Esophagus muscularis mucosa (tissue), 4 donors: Measurements from ENCODE around the gene CCDC148. TPM values are rescaled to one million over a fixed set of nuclear protein-coding genes. Genes with fewer than 3 reads are reported as not detected.

ENCODE experiments used
- DNase-seq: peaks from one replicate; pipeline ENCODE4 v3.0.0-alpha.2; 2017; ENCODE audit errors: extremely low spot score
- H3K27ac ChIP-seq, 4 donors: fragments of 200-600 bp; sonication (generic); replicated peaks in 1 of 4; 1 replicate in 3 of 4; 2 replicates in 1 of 4; pipeline ENCODE4 v1.5.1; 2016 to 2019; ENCODE audit warnings: mild to moderate bottlenecking in 1 of 4
- H3K27me3 ChIP-seq, 4 donors: fragments of 200-600 bp; sonication (generic); one replicate each; pipeline versions ENCODE4 v1.5.1 to v1.6.0; 2016 to 2019
- H3K36me3 ChIP-seq, 4 donors: fragments of 200-600 bp; sonication (generic); one replicate each; pipeline ENCODE4 v1.5.1; 2016 to 2019
- H3K4me1 ChIP-seq, 4 donors: fragments of 200-600 bp; sonication (generic); one replicate each; pipeline ENCODE4 v1.5.1; 2016 to 2019
- H3K4me3 ChIP-seq, 4 donors: fragments of 200-600 bp; sonication (generic); 1 replicate in 2 of 4; 2 replicates in 2 of 4; pipeline ENCODE4 v1.5.1; 2016 to 2019; ENCODE audit warnings: mild to moderate bottlenecking in 4 of 4, moderate library complexity in 1 of 4
- H3K9me3 ChIP-seq, 4 donors: fragments of 200-600 bp; sonication (generic); 1 replicate in 3 of 4; 2 replicates in 1 of 4; pipeline ENCODE4 v1.5.1; 2016 to 2019
- CTCF ChIP-seq, 3 experiments: fragments of 200-600 bp in 2 of 3; fragments of 450-650 bp in 1 of 3; sonication (generic) in 2 of 3; IDR thresholded peaks; one replicate each; pipeline ENCODE4 v1.5.1; 2017 to 2019; ENCODE audit warnings: antibody characterized with exemption in 3 of 3, mild to moderate bottlenecking in 2 of 3, moderate library complexity in 1 of 3
- EP300 ChIP-seq: sonication (generic); formaldehyde crosslinking; IDR thresholded peaks from one replicate; pipeline ENCODE4 v1.6.1; 2017; ENCODE audit warnings: antibody characterized with exemption
- POLR2A ChIP-seq: fragments of 450-650 bp; IDR thresholded peaks from one replicate; pipeline ENCODE4 v1.6.1; 2017; ENCODE audit warnings: antibody characterized with exemption, moderate library complexity, mild to moderate bottlenecking, low read depth
- POLR2AphosphoS5 ChIP-seq, 2 donors: sonication (generic); formaldehyde crosslinking; IDR thresholded peaks; one replicate each; pipeline ENCODE4 v1.6.1; 2017; ENCODE audit warnings: antibody characterized with exemption in 2 of 2
- WGBS: methylation state at CpG from one replicate; pipeline ENCODE4 v1.1.5; 2018; 5-methylcytosine and 5-hydroxymethylcytosine counted together
- intact Hi-C: fragments of 100-400 bp; cut with DNase I; formaldehyde crosslinking; loops from one replicate; pipeline ENCODE4 v1.15.1; 2023
- total RNA-seq, 4 donors: library from RNA; depleted of rRNA; stranded (reverse); fragments of >200 nt; gene quantifications; one replicate each; pipeline versions ENCODE4 v1.1.0 to v1.2.1, GENCODE V29; 2016

The CCDC148 gene
- total RNA-seq, 4 donors from 2014 or later: 2.1 to 3.7 (median 2.9) TPM

GRCh38 chr2:158142165-158142564 lies 314.4 kb downstream of the CCDC148 start:
- H3K9me3 ChIP-seq: no peaks in the 10 kb centered on the region
- no peak for TF ChIP-seq POLR2AphosphoS5 (IDR thresholded peaks at IDR 0.05)
- TF ChIP-seq EP300: no peak
- no peak for TF ChIP-seq POLR2A
- TF ChIP-seq CTCF (IDR thresholded peaks at IDR 0.05): no peak
- no peak overlapping the region for H3K4me3 ChIP-seq
- no peak for DNase-seq
- intact Hi-C loops: no loop called here
- no peaks in the 10 kb centered on the region for H3K4me1 ChIP-seq
- no peak overlapping the region for H3K27ac ChIP-seq
- H3K36me3 ChIP-seq: no peaks in the 10 kb centered on the region
- WGBS: 90% methylated on average over 3 of the region's 3 CpGs
- H3K27me3 ChIP-seq: no peaks in the 10 kb centered on the region

- DNase-seq: no peak
- 97% methylated on average over 1 of the region's 1 CpG for WGBS
- Histone ChIP-seq H3K4me3 (no peak overlapping the region), H3K27ac (no peak overlapping the region), H3K9me3 (no peaks in the 10 kb centered on the region), H3K36me3 (no peaks in the 10 kb centered on the region), H3K4me1 (no peaks in the 10 kb centered on the region), H3K27me3 (no peaks in the 10 kb centered on the region)
- no peak for TF ChIP-seq CTCF (IDR thresholded peaks at IDR 0.05)
- no peak for TF ChIP-seq POLR2A
- no peak for TF ChIP-seq EP300
- no peak for TF ChIP-seq POLR2AphosphoS5 (IDR thresholded peaks at IDR 0.05)
- intact Hi-C loops: no loop called here
These were observed 316.4 kb downstream of the CCDC148 start for GRCh38 chr2:158140201-158140600.

GRCh38 chr2:158138255-158138654 lies 318.3 kb downstream of the CCDC148 start:
- intact Hi-C loops: no loop called here
- H3K9me3 ChIP-seq: no peaks in the 10 kb centered on the region
- H3K27ac ChIP-seq: no peak overlapping the region
- H3K4me3 ChIP-seq: no peak overlapping the region
- no peaks in the 10 kb centered on the region for H3K27me3 ChIP-seq
- DNase-seq: no peak
- H3K4me1 ChIP-seq: no peaks in the 10 kb centered on the region
- TF ChIP-seq EP300 (no peak), POLR2AphosphoS5 (IDR thresholded peaks at IDR 0.05) (no peak), POLR2A (no peak), CTCF (IDR thresholded peaks at IDR 0.05) (no peak)
- H3K36me3 ChIP-seq: no peaks in the 10 kb centered on the region
- 60% methylated on average over 5 of the region's 5 CpGs for WGBS

- TF ChIP-seq CTCF (IDR thresholded peaks at IDR 0.05) (no peak), POLR2A (no peak)
- 81% methylated on average over 1 of the region's 1 CpG for WGBS
These were observed 321.5 kb downstream of the CCDC148 start for GRCh38 chr2:158135096-158135495.

GRCh38 chr2:158134655-158135054 lies 321.9 kb downstream of the CCDC148 start:
- Histone ChIP-seq H3K9me3 (no peaks in the 10 kb centered on the region), H3K27ac (no peak overlapping the region), H3K4me3 (no peak overlapping the region), H3K36me3 (no peaks in the 10 kb centered on the region), H3K27me3 (no peaks in the 10 kb centered on the region), H3K4me1 (no peaks in the 10 kb centered on the region)
- TF ChIP-seq POLR2A (no peak), CTCF (IDR thresholded peaks at IDR 0.05) (no peak), EP300 (no peak), POLR2AphosphoS5 (IDR thresholded peaks at IDR 0.05) (no peak)
- DNase-seq: no peak
- intact Hi-C loops: no loop called here
- 84% methylated on average over 6 of the region's 6 CpGs for WGBS

More at GRCh38 chr2:158135096-158135495, 321.5 kb downstream of the CCDC148 start:
- H3K4me1 ChIP-seq: no peaks in the 10 kb centered on the region
- intact Hi-C loops: no loop called here
- H3K4me3 ChIP-seq: no peak overlapping the region
- no peak for DNase-seq
- no peaks in the 10 kb centered on the region for H3K27me3 ChIP-seq
- no peak overlapping the region for H3K27ac ChIP-seq
- no peaks in the 10 kb centered on the region for H3K36me3 ChIP-seq
- H3K9me3 ChIP-seq: no peaks in the 10 kb centered on the region
